GM12864 (cell line): ENCODE measurements around the gene SORD.
A peak's percentile ranks its signal among the peaks of the same experiment; 100 is the strongest.

Source experiments
- DNase-seq: peaks from one replicate; pipeline ENCODE4 v3.0.0-alpha.2; 2011; ENCODE audit warnings: low read depth
- H3K4me3 ChIP-seq: 2 replicates; pipeline ENCODE4 v1.5.1; 2011; ENCODE audit warnings: mild to moderate bottlenecking, low read depth, low read length, control low read depth
- TF ChIP-seq, protein P1 (sequence below): IDR thresholded peaks from 2 replicates; pipeline ENCODE4 v1.5.1; 2011; ENCODE audit warnings: low read depth, mild to moderate bottlenecking, moderate library complexity, low read length, control low read depth, inconsistent platforms; ENCODE audit errors: missing control alignments

Gene SORD

DNA sequence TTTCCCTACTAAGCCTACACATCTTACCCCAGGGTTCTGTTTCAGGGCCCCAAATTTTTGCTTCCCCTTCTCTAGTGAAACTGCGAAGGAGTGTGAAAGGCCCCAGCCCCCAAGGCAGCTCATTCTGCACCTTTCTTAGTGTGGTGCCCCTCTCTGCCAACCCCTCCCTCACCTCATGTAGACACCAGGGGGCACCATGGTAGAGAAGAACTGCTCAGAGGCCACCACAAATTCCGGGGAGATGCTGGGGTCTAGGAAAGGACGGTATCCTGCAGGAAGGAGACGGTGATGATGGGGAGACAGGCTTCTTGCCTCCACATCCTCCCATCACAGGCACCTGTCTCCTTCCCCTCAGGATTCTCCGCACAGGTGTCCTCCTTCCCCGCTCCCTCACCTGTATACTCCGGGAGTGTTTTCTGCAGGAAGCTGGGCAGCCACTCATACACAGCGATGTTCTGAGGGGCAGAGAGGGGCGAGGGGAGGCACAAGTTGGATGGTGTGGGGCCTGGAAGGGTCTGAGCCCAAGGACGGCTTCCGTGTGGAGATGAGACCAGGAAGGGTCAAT is 87.3 kb downstream of the SORD start:
- H3K4me3 ChIP-seq: no peak overlapping the region
- DNase-seq: no peak
- TF ChIP-seq, protein P1, sequence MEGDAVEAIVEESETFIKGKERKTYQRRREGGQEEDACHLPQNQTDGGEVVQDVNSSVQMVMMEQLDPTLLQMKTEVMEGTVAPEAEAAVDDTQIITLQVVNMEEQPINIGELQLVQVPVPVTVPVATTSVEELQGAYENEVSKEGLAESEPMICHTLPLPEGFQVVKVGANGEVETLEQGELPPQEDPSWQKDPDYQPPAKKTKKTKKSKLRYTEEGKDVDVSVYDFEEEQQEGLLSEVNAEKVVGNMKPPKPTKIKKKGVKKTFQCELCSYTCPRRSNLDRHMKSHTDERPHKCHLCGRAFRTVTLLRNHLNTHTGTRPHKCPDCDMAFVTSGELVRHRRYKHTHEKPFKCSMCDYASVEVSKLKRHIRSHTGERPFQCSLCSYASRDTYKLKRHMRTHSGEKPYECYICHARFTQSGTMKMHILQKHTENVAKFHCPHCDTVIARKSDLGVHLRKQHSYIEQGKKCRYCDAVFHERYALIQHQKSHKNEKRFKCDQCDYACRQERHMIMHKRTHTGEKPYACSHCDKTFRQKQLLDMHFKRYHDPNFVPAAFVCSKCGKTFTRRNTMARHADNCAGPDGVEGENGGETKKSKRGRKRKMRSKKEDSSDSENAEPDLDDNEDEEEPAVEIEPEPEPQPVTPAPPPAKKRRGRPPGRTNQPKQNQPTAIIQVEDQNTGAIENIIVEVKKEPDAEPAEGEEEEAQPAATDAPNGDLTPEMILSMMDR: peak; percentile 24

DNA sequence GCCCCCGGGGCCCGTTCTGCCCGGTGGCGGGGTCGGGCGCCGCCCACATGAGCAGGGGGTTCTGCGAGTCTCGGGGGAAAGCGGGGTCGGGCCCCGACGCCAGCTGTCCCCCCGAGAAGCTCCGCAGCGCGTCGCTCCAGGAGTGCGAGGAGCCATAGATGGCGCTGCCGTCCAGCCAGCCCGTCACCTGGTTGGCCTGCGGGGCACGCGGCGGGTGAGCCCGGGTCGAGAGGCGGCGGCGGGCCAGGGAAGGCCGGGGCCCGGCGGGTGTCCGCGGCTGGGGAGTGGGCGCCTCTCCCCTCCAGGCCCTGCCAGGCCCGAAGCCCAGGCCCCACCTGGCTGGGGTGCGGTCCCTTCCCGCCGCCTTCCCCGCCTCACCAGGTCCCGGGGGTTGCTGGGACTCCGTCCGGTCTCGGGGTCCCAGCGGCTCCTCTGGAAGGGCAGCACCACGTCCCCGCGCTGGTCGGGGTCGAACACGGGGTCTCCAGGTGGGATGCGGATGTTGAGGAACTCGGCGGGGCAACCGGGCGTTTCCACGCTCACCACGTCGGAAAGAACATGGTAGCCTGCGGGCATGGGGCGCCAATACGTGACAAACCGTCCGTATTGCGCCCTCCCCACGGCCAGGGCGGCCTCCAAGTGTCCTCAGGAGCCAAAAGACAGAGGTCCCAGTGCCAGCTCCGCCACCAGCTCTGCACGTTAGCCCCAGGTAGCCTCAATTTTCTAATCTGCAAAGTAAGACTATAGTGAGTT is 88.6 kb downstream of the SORD start:
- no peak for DNase-seq
- H3K4me3 ChIP-seq: no peak overlapping the region
- TF ChIP-seq, protein P1: no peak

DNA sequence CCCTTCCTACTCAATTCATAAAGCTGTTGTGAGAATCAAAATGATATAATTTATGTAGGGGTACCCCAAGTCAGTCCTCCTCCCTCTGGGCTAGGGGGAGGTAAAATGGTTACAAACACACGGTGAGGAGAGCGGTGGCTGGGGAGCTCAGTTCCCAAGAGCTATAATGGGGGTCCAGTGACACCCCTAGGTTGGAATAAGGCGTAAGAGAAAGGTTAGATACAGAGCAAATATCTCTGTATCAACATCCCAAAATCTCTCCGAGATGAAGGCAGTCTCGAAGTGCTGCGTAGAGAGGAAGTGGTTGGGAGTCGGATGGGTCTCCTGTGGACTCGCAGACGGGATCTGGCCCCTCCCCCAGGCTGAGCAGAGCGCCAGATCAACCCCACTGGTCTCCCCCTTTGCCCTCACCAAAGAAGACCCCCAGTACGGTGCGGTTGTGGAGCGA is 89.2 kb downstream of the SORD start:
- DNase-seq: no peak
- H3K4me3 ChIP-seq: no peak overlapping the region
- TF ChIP-seq, protein P1: no peak

DNA sequence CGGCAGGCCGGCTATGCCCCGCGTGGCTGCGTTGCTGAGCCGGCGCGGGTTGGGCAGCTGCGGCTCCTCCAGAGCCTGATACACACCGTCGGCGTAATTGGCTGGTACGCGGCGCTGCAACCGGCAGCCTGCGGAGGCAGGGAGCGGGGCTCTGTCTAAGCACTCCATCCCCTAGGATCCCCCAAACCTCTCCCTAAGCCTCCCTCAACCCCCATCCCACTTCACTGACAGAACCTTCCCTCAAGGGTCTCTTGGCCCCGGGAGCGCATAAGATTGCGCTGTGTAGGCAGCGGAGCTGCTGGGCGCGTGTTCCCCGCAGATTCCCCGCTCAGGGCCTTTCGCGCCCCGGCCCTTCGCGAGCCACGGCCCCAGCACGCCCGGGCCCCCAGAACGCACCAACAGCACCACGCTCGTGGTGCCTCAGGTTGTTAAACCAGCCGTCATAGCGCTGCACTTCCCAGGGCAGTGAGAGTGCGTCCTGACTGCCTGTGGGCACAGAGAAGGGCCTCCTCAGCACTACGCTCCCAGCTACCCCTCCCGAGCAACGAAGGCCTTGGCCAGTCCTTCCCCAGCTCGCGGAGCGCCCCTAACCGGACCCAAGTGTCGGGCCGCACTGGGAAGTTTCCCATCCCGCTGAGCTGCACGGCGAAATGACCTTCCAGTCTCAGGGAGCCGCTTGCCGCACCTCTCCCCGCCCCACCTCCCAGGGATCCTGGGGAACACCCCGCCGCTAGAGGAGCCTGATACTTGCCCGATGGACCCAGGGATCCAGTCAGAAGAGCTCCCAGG is 89.8 kb downstream of the SORD start:
- no peak for DNase-seq
- no peak overlapping the region for H3K4me3 ChIP-seq

DNA sequence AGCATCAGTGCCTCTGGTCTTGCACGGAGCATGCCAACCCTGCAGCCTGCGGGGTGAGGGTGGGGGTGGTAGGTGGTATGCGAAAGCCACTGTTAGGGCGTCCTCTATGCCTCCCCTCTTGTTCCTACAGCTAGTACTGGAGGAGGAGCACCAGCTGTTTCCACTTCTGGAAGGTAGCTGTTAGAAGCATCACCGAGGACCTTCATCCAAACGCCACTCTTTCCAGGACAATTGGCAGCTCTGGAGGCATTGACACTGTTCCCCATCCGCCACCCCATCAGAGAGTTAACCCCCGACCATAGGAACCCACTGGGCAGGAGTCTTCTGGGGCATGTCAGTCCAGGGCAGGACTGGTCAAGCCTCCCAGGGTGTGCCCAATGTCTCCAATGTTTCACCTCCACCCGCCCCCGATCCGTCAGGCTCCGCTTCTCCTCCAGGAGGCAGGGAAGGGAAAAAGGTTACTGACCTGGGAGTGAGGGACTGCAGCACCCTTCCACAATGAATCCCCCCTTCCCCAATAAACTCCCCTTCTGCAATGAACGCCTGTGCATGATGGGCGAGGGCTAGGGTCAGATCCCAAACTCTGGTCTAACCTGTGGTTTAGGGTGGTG is 90.5 kb downstream of the SORD start:
- DNase-seq: no peak
- TF ChIP-seq, protein P1: no peak
- no peak overlapping the region for H3K4me3 ChIP-seq

More for the DNA sequence above, 89.8 kb downstream of the SORD start:
- TF ChIP-seq, protein P1: no peak

DNA sequence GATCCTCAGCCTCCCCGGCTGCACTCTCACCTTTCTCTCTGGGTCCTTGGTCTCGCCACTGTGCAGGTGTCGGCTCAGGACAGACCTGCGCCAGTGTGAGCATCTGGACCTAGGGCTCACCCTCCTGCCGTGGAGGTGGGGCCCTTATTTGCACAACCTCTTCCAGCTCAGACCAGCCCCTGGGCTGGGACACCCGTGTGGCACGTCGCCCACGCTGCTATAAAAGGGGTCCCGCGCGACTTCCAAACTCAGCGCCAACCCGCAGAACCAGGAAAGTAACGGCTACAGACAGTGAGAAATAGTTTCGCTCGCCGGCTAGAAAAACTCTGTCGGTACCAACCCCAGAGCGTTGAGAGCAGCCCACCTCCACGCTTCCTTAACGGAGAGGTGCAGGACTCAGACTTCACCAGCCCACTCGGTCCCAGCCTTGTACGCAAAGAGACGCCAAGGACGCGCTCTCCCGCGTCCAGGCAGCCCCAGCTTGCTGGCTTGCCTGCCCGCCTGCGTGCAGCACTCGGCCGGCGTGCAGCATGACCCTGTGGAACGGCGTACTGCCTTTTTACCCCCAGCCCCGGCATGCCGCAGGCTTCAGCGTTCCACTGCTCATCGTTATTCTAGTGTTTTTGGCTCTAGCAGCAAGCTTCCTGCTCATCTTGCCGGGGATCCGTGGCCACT is 91.2 kb downstream of the SORD start, which contains the start of the genes DUOX2 and DUOXA2:
Gene DUOX2 (minus strand): TSS at position 97 of the 675 bp plus-strand sequence. CDS start 761 bp downstream, outside the sequence.
Gene DUOXA2 (plus strand): TSS at position 251 of the 675 bp plus-strand sequence. CDS start 280 bp downstream, at position 531.
- TF ChIP-seq, protein P1: no peak
- peak within 1 kb of the TSS; percentile 6; the same call in 1 of the 2 replicates for H3K4me3 ChIP-seq

More for the DNA sequence above, 91.2 kb downstream of the SORD start, which contains the start of the genes DUOX2 and DUOXA2:
- DNase-seq: no peak
